Stimulated activated CD8-positive, alpha-beta memory T cell treated with anti-CD3 and anti-CD28 coated beads, Interleukin-4, amount 100 ng/mL, for 48 hours (primary cell): ENCODE measurements around the gene LRRC49.

ENCODE experiments used
- DNase-seq: peaks from one replicate; pipeline ENCODE4 v3.0.0-alpha.2; 2020

Gene LRRC49

DNA sequence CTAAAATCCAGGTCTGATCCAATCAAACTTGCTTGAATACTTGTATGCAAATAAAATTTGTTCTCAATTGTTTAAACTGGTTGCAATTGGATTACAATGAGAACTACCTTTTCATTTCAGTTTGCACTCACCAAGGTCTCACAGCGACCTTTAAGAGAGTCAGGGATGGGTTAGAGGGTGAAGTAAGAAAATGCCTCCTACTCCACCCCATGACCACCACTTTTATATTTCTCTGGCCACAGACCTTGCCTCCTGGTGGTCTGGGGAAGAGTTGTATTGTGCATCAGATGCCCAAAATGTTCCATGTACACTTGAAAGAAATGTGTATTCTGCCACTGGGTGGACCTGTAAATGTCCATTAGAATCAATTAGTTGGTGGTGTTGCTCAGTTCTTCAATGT is 206.3 kb downstream of the LRRC49 start:
- no peak for DNase-seq
